Chondrocyte (in vitro differentiated cells): ENCODE measurements around the gene TNNC1. TPM values are rescaled to one million over a fixed set of nuclear protein-coding genes. Genes with fewer than 3 reads are reported as not detected.

Source experiments
- DNase-seq: peaks from one replicate; pipeline ENCODE4 v3.0.0; 2021; ENCODE audit warnings: mixed read lengths, low spot score
- H3K27ac Mint-ChIP-seq: one replicate; pipeline ENCODE4 v1.8.0; 2021; ENCODE audit warnings: mild to moderate bottlenecking, moderate library complexity, mixed read lengths; ENCODE audit not compliant: unreplicated experiment
- H3K27me3 Mint-ChIP-seq: 2 replicates; pipeline ENCODE4 v1.8.0; 2021; ENCODE audit warnings: low read depth, mixed read lengths
- H3K36me3 Mint-ChIP-seq: 2 replicates; pipeline ENCODE4 v1.8.0; 2021; ENCODE audit warnings: low read depth, mixed read lengths
- H3K4me1 Mint-ChIP-seq: 2 replicates; pipeline ENCODE4 v1.8.0; 2021; ENCODE audit warnings: low read depth, mild to moderate bottlenecking, mixed read lengths
- H3K4me3 Mint-ChIP-seq: one replicate; pipeline ENCODE4 v1.8.0; 2021; ENCODE audit warnings: mild to moderate bottlenecking, moderate library complexity, mixed read lengths; ENCODE audit not compliant: unreplicated experiment
- H3K9me3 Mint-ChIP-seq: 2 replicates; pipeline ENCODE4 v1.8.0; 2021; ENCODE audit warnings: low read depth, mixed read lengths
- total RNA-seq: library from RNA; stranded (reverse); gene quantifications from 3 replicates; pipeline ENCODE4 v1.2.1, GENCODE V29; 2021
- TF ChIP-seq, protein P1 (sequence below): fragments of 200-600 bp; sonication (generic); IDR thresholded peaks from 2 replicates; pipeline ENCODE4 v1.5.0; 2021; ENCODE audit warnings: antibody characterized with exemption, mild to moderate bottlenecking, moderate library complexity

TNNC1 gene
- total RNA-seq, 1 donor from 2014 or later = 12.7 TPM

DNA sequence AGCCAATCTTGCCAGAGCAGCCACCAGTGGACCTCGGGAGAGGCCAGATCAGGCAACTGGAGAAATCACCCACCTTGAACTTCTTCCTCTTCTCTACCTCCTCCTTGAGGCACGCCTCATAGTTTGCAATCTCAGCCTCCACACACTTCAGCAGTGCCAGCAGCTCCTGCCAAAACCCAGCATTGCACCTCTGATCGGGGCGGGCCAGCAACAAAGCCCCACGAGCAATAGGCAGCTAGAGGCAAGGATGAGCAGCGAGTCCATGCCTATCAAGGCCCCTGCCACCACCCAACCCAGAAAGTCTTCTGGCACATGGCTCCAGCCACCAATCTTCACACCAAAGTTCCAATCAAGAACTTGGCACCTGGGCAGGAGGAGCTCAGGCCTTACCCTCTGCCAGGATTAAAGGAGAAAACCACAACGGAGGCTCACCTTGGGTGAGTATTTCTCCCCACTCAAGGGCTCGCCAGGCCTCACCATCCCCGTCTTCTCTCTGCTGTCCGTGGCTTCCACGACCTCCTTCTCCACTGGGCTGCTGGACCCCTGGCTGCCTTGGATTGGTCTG lies 51.1 kb downstream of the TNNC1 start:
- Mint-ChIP-seq H3K4me3 (no peak overlapping the region), H3K4me1 (no peaks in the 10 kb centered on the region), H3K9me3 (no peaks in the 10 kb centered on the region), H3K27ac (no peak overlapping the region), H3K27me3 (no peaks in the 10 kb centered on the region), H3K36me3 (peaks cover 30% of the 10 kb centered on the region)
- TF ChIP-seq, protein P1, sequence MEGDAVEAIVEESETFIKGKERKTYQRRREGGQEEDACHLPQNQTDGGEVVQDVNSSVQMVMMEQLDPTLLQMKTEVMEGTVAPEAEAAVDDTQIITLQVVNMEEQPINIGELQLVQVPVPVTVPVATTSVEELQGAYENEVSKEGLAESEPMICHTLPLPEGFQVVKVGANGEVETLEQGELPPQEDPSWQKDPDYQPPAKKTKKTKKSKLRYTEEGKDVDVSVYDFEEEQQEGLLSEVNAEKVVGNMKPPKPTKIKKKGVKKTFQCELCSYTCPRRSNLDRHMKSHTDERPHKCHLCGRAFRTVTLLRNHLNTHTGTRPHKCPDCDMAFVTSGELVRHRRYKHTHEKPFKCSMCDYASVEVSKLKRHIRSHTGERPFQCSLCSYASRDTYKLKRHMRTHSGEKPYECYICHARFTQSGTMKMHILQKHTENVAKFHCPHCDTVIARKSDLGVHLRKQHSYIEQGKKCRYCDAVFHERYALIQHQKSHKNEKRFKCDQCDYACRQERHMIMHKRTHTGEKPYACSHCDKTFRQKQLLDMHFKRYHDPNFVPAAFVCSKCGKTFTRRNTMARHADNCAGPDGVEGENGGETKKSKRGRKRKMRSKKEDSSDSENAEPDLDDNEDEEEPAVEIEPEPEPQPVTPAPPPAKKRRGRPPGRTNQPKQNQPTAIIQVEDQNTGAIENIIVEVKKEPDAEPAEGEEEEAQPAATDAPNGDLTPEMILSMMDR = no peak
- peak; percentile 35 for DNase-seq

DNA sequence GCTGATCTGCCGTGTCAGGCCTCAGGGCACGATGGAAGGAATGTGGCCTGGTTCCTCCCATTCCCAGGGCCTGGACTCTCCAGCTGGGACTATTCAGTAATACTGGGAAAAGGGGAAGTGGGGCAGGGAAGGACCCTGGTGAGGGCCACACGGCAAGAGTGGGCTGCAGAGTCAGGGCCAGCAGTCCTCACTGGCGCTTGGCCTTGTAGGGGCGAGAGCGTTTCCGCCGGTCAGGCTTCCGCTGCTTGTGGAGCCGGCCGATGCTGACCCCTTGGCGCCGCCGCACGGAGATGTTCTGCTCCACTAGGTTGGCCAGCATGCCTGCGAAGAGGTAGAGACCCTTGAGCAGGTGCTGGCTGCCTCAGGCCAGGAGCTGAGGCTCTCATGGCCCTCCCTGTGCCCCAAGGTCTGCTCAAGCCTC lies 51.7 kb downstream of the TNNC1 start:
- no peaks in the 10 kb centered on the region for H3K9me3 Mint-ChIP-seq
- peak; percentile 91 for DNase-seq
- no peak overlapping the region for H3K27ac Mint-ChIP-seq
- no peaks in the 10 kb centered on the region for H3K4me1 Mint-ChIP-seq
- peaks cover 25% of the 10 kb centered on the region for H3K36me3 Mint-ChIP-seq
- H3K27me3 Mint-ChIP-seq = no peaks in the 10 kb centered on the region
- TF ChIP-seq, protein P1 = no peak
- no peak overlapping the region for H3K4me3 Mint-ChIP-seq

DNA sequence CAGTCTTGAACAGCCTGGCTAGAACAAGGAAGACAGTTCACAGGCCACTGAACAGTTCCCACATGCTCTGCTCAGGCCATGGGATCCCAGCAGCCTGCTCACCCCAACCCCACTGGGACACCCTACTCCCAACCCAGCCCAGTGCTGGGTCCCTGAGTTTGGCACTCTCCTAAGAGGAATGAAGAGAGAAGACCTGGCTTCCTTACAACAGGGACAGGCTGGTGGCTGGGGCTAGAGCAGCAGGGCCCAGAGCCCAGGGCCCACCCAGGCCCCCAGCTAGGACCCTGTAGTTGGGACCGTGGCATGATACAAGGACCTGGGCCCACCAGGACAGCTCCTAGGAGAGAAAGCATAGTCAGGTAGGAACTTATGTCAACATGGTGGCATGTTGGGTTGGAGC lies 52.3 kb downstream of the TNNC1 start:
- TF ChIP-seq, protein P1 = no peak
- Mint-ChIP-seq H3K27me3 (no peaks in the 10 kb centered on the region), H3K4me3 (no peak overlapping the region), H3K36me3 (peaks cover 23% of the 10 kb centered on the region), H3K4me1 (no peaks in the 10 kb centered on the region), H3K27ac (no peak overlapping the region), H3K9me3 (no peaks in the 10 kb centered on the region)
- peak; percentile 46 for DNase-seq

Other genes with a start within 250 kb of the TNNC1 start
- gene TLR9, start 228.4 kb downstream of the TNNC1 start, total RNA-seq = 0.12 TPM in 1 of 3 replicates, not detected in the others
- gene TWF2, start 214.9 kb downstream of the TNNC1 start, total RNA-seq = 58.9 to 65.9 TPM (median 65.2 TPM) in 3 replicates
- 14.5 to 20.8 TPM (median 20.1 TPM) in 3 replicates for gene PPM1M, start 208.3 kb downstream of the TNNC1 start, total RNA-seq
- 73.0 to 74.9 TPM (median 74.7 TPM) in 3 replicates for gene WDR82, start 175.4 kb downstream of the TNNC1 start, total RNA-seq
- gene GLYCTK, start 166.2 kb downstream of the TNNC1 start, total RNA-seq = 4.8 to 9.8 TPM (median 5.0 TPM) in 3 replicates
- 5.0 to 9.4 TPM (median 5.4 TPM) in 3 replicates for gene DNAH1, start 137.7 kb downstream of the TNNC1 start, total RNA-seq
- gene BAP1, start 44.0 kb downstream of the TNNC1 start, total RNA-seq = 82.1 to 85.4 TPM (median 84.3 TPM) in 3 replicates
- gene PHF7, start 43.4 kb downstream of the TNNC1 start, total RNA-seq = 5.1 to 7.1 TPM (median 5.5 TPM) in 3 replicates
- 0.17 TPM in 1 of 3 replicates, not detected in the others for gene SEMA3G, start 8.9 kb downstream of the TNNC1 start, total RNA-seq
- gene NISCH, start 1.6 kb upstream of the TNNC1 start, total RNA-seq = 97.6 to 121 TPM (median 101 TPM) in 3 replicates
- not detected in 3 replicates for gene STAB1, start 41.3 kb upstream of the TNNC1 start, total RNA-seq
- 283 to 309 TPM (median 298 TPM) in 3 replicates for gene NT5DC2, start 79.8 kb upstream of the TNNC1 start, total RNA-seq
- gene UQCC5, start 82.6 kb upstream of the TNNC1 start, total RNA-seq = 13.7 to 30.4 TPM (median 16.9 TPM) in 3 replicates
- 66.1 to 76.0 TPM (median 69.0 TPM) in 3 replicates for gene PBRM1, start 231.9 kb upstream of the TNNC1 start, total RNA-seq
- 61.5 to 91.9 TPM (median 66.4 TPM) in 3 replicates for gene GNL3, start 232.0 kb upstream of the TNNC1 start, total RNA-seq